Kasumi-1 (cell line): ENCODE results near the gene DCUN1D2.
"Not testable (repeated sequence)": the region's sequence is repeated elsewhere in the genome, so short reads cannot be mapped to it uniquely, and the experiment has no call there.

Experiments
- DNase-seq, 2 experiments: peaks; one replicate each; lab custom pipeline; 2025; lab: John Stamatoyannopoulos, UW

The DCUN1D2 gene

GRCh38 chr13:113489549-113490495, 689 bp downstream of the DCUN1D2 start:
- peak; percentile 54 to 65 for DNase-seq

DNA sequence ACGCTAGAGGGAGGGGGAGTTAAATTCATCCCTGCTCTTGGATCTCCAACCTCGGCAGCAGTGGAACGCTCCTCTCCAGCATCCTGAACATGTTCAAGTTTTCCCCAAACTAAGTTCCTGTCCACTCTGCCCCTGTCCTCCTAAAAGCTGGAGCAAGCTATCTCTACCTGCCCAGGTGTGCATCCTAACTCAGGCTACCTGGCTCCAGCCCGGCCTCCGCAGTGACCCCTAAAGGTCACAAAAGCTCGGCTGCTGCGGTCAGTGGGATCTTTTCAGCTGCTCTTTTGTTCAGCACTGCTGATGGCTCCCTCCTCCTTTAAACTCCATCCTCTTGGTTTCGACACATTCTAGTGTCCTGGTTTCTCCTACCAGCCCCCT, 1.4 kb downstream of the DCUN1D2 start:
- DNase-seq: no peak

- DNase-seq: peak; percentile 7 to 18
Observed at GRCh38 chr13:113488283-113488682, 2.2 kb downstream of the DCUN1D2 start.

- no peak for DNase-seq
Observed at GRCh38 chr13:113486698-113487097, 3.8 kb downstream of the DCUN1D2 start.

DNA sequence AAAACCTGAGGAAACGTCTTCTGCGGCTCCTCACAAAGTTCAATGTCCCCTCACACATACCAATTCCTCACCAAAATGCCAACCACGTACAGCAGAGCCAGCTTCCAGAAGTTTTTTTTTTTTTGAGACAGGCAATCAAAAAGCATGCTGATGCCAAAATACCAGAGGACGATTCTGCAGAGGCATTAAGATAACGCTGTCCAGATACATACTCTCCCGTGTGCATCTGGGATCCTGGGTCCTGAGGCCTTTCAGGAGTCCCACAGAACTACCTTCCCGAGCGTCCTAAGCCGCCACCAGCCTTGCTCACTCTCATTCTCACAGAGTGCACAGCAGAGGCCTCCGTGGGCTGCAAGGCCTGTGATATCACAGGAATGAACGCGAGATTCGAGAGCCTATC, 5.0 kb downstream of the DCUN1D2 start:
- DNase-seq: no peak

DNA sequence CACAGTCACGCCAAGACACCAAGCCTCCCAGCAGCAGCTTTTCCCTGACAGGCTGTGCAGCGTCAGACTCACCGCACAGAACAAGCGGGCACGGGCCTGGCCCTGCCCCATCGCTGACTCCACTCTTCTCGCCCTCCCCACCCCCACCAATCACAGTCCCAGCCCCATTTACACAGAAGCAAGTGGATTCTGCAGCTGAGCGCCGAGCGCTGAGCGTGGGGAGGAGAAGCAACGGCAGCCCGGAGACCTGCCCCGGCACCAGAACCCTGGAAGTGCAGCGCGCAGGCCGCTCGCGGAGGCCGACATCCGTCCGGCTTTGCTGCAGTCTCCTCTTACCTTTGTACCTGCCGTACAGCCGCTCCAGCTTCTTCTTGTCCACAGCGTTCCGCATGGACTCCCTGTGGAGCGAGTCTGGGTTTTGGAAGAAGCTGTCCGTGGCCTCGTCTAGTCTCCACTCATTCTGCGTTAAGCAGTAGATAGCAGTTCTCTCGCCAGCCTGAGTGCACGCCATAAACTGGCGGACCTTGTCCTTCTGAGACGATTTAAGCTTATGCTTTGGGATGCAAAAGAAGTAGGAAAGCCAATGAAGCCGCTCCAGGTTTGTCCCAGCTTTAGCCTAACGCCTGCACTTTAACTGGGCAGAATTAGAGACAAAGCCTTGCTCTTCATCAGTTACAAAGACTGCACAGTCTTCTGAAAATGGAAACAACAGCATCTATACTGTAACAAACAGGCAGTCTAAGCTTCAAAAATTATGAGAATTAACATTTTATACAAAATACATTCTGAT, 6.8 kb downstream of the DCUN1D2 start:
- DNase-seq: no peak

GRCh38 chr13:113483081-113483480, 7.4 kb downstream of the DCUN1D2 start:
- no peak for DNase-seq

- DNase-seq: no peak
Observed at GRCh38 chr13:113479179-113479578, 11.3 kb downstream of the DCUN1D2 start.

DNA sequence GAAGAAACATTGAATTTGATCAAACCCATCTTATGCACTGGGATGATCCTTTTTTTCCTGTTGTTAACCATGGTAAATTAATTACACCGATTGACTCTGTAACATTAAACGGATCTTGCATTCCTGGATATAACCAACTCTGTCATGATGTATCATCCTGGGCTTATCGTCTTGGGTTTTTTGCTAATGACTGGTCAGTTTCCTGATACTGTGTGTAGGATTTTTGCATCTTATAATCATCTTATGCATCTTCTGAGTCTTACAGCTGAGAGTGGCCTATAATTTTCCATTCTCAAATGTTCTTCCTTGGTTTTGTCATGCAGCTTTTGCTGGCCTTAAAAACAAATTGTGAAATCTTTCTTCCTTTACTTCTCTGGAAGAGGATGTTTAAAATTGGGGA, 12.8 kb downstream of the DCUN1D2 start:
- DNase-seq: no peak

GRCh38 chr13:113476811-113477210, 13.7 kb downstream of the DCUN1D2 start:
- DNase-seq: no peak

DNA sequence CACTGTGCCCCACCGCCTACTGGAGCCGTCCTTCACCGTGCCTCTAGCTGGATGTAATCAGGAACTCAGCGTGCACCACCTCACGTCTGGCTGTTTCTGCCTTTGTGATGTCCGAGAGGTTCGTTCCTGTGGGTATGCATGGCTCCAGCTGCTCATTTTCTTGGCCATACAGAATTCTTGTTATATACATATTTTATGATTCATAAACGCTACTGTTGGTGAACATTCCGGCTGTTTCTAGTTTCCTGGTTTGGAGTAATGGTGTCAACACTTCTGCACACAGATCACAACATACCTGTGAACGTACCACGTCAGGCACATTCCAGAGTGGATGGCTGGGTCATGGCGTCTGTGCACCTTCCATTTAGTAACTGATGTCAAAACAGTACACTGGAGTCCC, 14.6 kb downstream of the DCUN1D2 start:
- DNase-seq: no peak

DNA sequence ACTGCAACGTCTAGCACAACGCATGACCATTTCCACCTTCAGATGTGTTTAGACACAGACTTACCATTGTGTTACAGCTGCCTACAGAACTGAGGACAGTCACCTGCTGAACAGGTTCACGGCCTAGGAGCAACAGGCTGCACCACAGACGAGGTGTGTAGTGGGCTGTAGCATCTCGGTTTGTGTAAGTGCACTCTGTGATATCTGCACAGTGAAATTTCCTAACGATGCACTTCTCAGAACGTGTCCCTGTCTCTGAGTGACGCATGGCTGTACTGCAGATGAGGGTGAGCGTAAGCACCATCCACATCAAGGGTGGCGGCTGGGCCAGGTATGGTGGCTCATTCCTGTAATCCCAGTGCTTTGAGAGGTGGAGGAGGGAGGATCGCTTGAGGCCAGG, 15.2 kb downstream of the DCUN1D2 start:
- DNase-seq: no peak

DNA sequence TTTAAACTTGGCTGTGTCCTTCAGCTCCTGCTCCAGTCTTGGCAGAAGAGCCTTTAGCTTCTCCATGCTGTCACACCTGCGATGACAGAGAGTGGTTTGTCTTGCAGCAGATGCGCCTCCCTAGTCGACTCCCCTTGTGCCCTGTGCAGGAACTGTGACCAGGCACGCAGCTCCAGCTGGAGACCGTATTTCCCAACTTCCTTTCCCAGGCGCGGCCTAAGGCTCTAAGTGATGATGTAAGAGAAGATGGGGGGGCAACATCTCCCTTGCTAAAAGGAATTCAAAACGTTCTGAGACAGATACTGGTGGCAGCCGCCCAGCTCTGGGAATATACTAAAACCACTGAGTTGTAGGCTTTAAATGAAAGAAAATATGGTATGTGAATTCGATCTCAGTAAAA, 16.3 kb downstream of the DCUN1D2 start:
- DNase-seq: peak; percentile 91 to 93

DNA sequence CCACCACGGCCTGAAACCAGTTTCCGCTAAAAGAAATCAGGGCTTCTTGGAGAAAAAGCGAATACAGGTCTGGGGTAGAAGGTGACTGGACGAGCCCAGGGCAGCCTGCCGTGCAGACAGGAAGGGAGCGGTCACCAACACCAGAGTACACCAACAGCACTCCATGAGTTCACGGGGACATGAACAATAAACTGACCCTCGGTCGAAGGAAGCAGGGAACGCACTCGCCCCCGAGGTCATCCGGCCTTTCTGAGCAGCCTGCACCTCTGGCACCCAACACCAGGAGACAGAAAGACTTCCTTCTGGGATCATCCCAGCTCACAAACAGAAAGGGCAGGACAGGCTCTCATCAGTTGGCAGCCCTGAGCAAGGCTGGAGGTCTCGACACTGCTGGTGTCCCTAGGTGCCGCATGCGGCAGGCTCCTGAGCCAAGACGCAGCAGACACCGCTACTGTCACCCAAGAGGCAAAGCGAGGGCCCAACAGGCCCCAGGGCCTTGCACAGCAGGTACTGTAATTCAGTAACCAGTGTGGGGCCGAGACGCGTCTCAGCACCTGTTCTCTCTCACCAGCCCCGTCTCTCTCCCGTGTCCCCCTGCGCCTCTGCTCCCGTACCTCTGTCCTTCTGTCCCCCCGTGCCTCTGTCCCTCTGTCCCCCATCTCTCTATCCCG, 18.0 kb downstream of the DCUN1D2 start:
- DNase-seq: no peak

DNA sequence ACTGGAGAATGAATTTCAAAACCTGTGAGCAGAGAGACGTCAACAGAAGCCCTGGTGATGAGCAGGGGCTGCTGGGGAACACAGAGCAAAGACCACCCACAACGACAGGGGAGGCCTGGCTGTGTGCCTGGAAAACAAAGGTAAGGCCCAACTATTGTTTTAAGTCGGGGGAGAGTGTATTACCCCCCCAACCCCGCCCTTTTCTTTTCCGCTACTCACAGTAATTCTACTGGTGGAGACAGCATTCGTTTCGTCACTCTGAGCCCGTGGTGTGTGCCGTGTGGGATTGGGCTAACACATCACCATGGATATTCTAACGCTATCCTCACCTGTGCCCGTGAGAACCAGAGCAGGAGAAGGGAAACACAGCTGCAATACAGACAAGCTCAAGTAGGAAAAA, 18.7 kb downstream of the DCUN1D2 start:
- no peak for DNase-seq

- DNase-seq: not testable (repeated sequence)
Observed at GRCh38 chr13:113470635-113471163, 19.8 kb downstream of the DCUN1D2 start.

DNA sequence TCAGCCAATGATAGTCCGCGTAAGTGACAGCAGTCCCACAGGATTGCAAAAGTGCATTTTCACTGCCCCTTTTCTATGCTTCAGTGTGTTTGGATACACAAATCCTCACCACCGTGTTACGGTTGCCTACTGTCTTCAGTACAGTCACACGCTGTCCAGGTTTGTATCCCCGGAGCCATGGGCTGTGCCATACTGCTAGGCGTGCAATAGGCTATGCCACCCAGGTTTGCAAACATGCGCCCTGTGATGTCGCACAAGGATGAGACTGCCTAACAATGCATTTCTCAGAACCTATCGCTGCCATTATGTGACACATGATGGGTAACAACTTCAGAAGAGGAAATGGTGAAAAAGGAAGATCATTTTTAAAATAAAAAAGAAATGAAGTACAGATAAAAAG, 20.4 kb downstream of the DCUN1D2 start:
- no peak for DNase-seq

GRCh38 chr13:113469582-113469981, 20.9 kb downstream of the DCUN1D2 start:
- DNase-seq: no peak

- DNase-seq: no peak
Observed at GRCh38 chr13:113468472-113469201, 21.9 kb downstream of the DCUN1D2 start.

GRCh38 chr13:113468029-113468428, 22.5 kb downstream of the DCUN1D2 start:
- DNase-seq: no peak

DNA sequence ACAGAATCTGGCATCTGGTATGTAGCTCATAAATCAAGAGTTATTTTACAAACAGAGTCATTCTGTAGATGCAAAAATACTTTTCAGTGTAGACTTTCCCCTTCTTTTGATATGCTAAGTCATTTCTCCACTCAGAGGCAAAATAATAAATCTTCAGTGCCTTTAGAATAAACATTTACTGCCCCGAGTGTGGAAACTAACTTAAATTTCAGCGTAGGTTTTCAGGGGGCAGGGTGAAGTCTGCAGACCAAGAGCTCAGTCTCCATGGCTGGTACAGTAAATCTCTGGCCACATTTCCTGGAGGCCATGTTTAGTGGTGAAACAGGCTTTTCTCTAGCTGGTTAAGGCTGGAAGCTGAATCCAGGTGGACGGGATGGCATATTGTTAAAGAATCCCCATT, 24.1 kb downstream of the DCUN1D2 start:
- DNase-seq: no peak

GRCh38 chr13:113465300-113465699, 25.2 kb downstream of the DCUN1D2 start:
- DNase-seq: no peak
